HCT116 (cell line): ENCODE data around the gene GRID2. TPM values are rescaled to one million over a fixed set of nuclear protein-coding genes. Genes with fewer than 3 reads are reported as not detected.

Experiments used
- ATAC-seq: fragments of 200-7000 bp; cut with Tn5 transposase; 2 replicates; pipeline ENCODE4 v1.9.1; 2020; ENCODE audit warnings: mild to moderate bottlenecking, moderate library complexity
- BruUV-seq: library from RNA; stranded (reverse); fragments of 400-500 nt; replicated peaks from 2 replicates; lab custom pipeline; 2021; lab: Mats Ljungman, UMichigan
- CTCF ChIA-PET: fragments of 300-600 bp; sonication (Branson Sonifier 250); formaldehyde crosslinking; loops from one replicate; lab custom pipeline; 2021; ENCODE audit warnings: antibody characterized with exemption; lab: Charles Lee
- POLR2A ChIA-PET: fragments of 300-600, 350-600 bp; sonication (Branson Sonifier 250); formaldehyde crosslinking; loops from one replicate; lab custom pipeline; 2021; ENCODE audit warnings: antibody characterized with exemption; lab: Charles Lee
- RAD21 ChIA-PET, 2 experiments: fragments of 300-600 bp; sonication (Branson Sonifier 250); formaldehyde crosslinking; loops; one replicate each; lab custom pipeline; 2023; ENCODE audit warnings: low total read pairs in 2 of 2; ENCODE audit not compliant: uncharacterized antibody in 2 of 2, unreplicated experiment in 2 of 2, low non-redundant PET in 1 of 2; lab: Charles Lee
- DNase-seq: peaks from one replicate; pipeline ENCODE4 v3.0.0-alpha.2; 2010; ENCODE audit warnings: low read depth, low spot score
- H2AFZ ChIP-seq: fragments of 200-600 bp; shearing (Covaris generic), sonication (generic); 2 replicates; pipeline ENCODE4 v1.6.1; 2017; ENCODE audit warnings: low read depth, mixed run types, mixed read lengths, antibody characterized with exemption, low read length; ENCODE audit not compliant: poor library complexity, severe bottlenecking
- H3K27ac ChIP-seq: 2 replicates; pipeline ENCODE4 v1.5.1; 2012; ENCODE audit warnings: low read depth, low read length
- H3K27me3 ChIP-seq: fragments of 200-600 bp; sonication (generic); 2 replicates; pipeline ENCODE4 v1.6.1; 2016; ENCODE audit warnings: mixed run types, low read length, mixed read lengths; ENCODE audit not compliant: insufficient read depth
- H3K36me3 ChIP-seq, 2 experiments: fragments of 200-500 bp in 1 of 2; fragments of 200-600 bp in 1 of 2; sonication (Bioruptor generic) in 1 of 2; sonication (generic) in 1 of 2; 2 replicates each; pipeline versions ENCODE4 v1.5.1 to v1.6.1; 2014 to 2016; ENCODE audit warnings: low read length in 2 of 2, inconsistent platforms in 1 of 2, mixed read lengths in 1 of 2, mixed run types in 1 of 2; ENCODE audit not compliant: insufficient read depth in 2 of 2, control insufficient read depth in 1 of 2
- H3K4me1 ChIP-seq, 2 experiments: fragments of 200-600 bp in 1 of 2; sonication (generic) in 1 of 2; 2 replicates each; pipeline versions ENCODE4 v1.5.1 to v1.6.1; 2012 to 2017; ENCODE audit warnings: low read length in 2 of 2, inconsistent platforms in 1 of 2, mild to moderate bottlenecking in 1 of 2, mixed read lengths in 1 of 2, mixed run types in 1 of 2, moderate library complexity in 1 of 2; ENCODE audit not compliant: insufficient read depth in 2 of 2, control insufficient read depth in 1 of 2
- H3K4me2 ChIP-seq: fragments of 200-600 bp; sonication (generic); 2 replicates; pipeline ENCODE4 v1.6.1; 2017; ENCODE audit warnings: mixed run types, low read length, mixed read lengths
- H3K4me3 ChIP-seq, 2 experiments: fragments of 200-600 bp in 1 of 2; sonication (generic) in 1 of 2; replicated peaks in 1 of 2; 2 replicates each; pipeline ENCODE4 v1.5.1; 2011 to 2016; ENCODE audit warnings: low read length in 2 of 2, control low read depth in 1 of 2, low read depth in 1 of 2, mild to moderate bottlenecking in 1 of 2, mixed read lengths in 1 of 2, mixed run types in 1 of 2
- H3K79me2 ChIP-seq: fragments of 200-600 bp; sonication (generic); 2 replicates; pipeline ENCODE4 v1.6.1; 2017; ENCODE audit warnings: mild to moderate bottlenecking, mixed run types, low read length, moderate library complexity, mixed read lengths; ENCODE audit not compliant: insufficient read depth
- H3K9ac ChIP-seq: fragments of 200-600 bp; sonication (generic); 2 replicates; pipeline ENCODE4 v1.6.1; 2016; ENCODE audit warnings: low read length, mixed read lengths
- H3K9me2 ChIP-seq: fragments of 200-600 bp; sonication (generic), shearing (Covaris generic); 2 replicates; pipeline ENCODE4 v1.6.1; 2017; ENCODE audit warnings: mixed run types, mild to moderate bottlenecking, moderate library complexity; ENCODE audit not compliant: insufficient read depth
- H3K9me3 ChIP-seq, 2 experiments: fragments of 200-500 bp in 1 of 2; fragments of 200-600 bp in 1 of 2; sonication (Bioruptor generic) in 1 of 2; sonication (generic) in 1 of 2; 2 replicates each; pipeline ENCODE4 v1.6.1; 2014 to 2017; ENCODE audit warnings: low read length in 2 of 2, mixed read lengths in 2 of 2, inconsistent platforms in 1 of 2, low read depth in 1 of 2, mild to moderate bottlenecking in 1 of 2, mixed run types in 1 of 2, moderate library complexity in 1 of 2; ENCODE audit not compliant: control insufficient read depth in 1 of 2, insufficient read depth in 1 of 2
- H4K20me1 ChIP-seq: fragments of 200-600 bp; sonication (generic), shearing (Covaris generic); 2 replicates; pipeline ENCODE4 v1.6.1; 2017; ENCODE audit warnings: mixed run types, mild to moderate bottlenecking, moderate library complexity; ENCODE audit not compliant: insufficient read depth
- EZH2phosphoT487 ChIP-seq: fragments of 200-600 bp; IDR thresholded peaks from 2 replicates; pipeline ENCODE4 v1.6.1; 2018; ENCODE audit warnings: antibody characterized with exemption, borderline replicate concordance
- JUND ChIP-seq: IDR thresholded peaks from 2 replicates; pipeline ENCODE4 v1.6.1; 2012
- POLR2A ChIP-seq: IDR thresholded peaks from 2 replicates; pipeline ENCODE4 v1.7.0; 2011; ENCODE audit warnings: borderline replicate concordance; ENCODE audit not compliant: insufficient read depth, insufficient read length; ENCODE audit errors: extremely low read depth
- RAD21 ChIP-seq: IDR thresholded peaks from 2 replicates; pipeline ENCODE4 v1.6.1; 2012; ENCODE audit warnings: low read depth, mild to moderate bottlenecking
- TCF7L2 ChIP-seq: IDR thresholded peaks from 2 replicates; pipeline ENCODE4 v1.7.0; 2011; ENCODE audit warnings: borderline replicate concordance, inconsistent platforms; ENCODE audit not compliant: insufficient read depth, insufficient read length; ENCODE audit errors: extremely low read depth
- intact Hi-C: fragments of 100-400 bp; cut with micrococcal nuclease; formaldehyde crosslinking; loops from 2 replicates; pipeline ENCODE4 v1.10.0; 2022
- total RNA-seq: library from RNA; stranded (reverse); gene quantifications from one replicate; pipeline ENCODE4 v1.2.1, GENCODE V29; 2021; ENCODE audit not compliant: unreplicated experiment
- TF ChIP-seq, protein P1 (sequence below): IDR thresholded peaks from 2 replicates; pipeline ENCODE4 v1.6.1; 2011; ENCODE audit warnings: mild to moderate bottlenecking, low read length, moderate library complexity; ENCODE audit not compliant: insufficient replicate concordance; ENCODE audit errors: extremely low read depth
- TF ChIP-seq, protein P2 (sequence below): IDR thresholded peaks from 2 replicates; pipeline ENCODE4 v1.6.1; 2012
- TF ChIP-seq, protein P3 (sequence below), 3 experiments: fragments of 200-600 bp in 1 of 3; sonication (generic) in 1 of 3; IDR thresholded peaks in 2 of 3; conservative IDR thresholded peaks in 1 of 3; 2 replicates each; pipeline ENCODE4 v1.5.1; 2012 to 2017; ENCODE audit warnings: low read depth in 2 of 3, low read length in 2 of 3, antibody characterized with exemption in 1 of 3, borderline replicate concordance in 1 of 3, control low read depth in 1 of 3, mild to moderate bottlenecking in 1 of 3, mixed read lengths in 1 of 3, mixed run types in 1 of 3, moderate library complexity in 1 of 3; ENCODE audit not compliant: insufficient read depth in 1 of 3

The GRID2 gene
- total RNA-seq, 1 experiment from 2014 or later, result not detected

DNA sequence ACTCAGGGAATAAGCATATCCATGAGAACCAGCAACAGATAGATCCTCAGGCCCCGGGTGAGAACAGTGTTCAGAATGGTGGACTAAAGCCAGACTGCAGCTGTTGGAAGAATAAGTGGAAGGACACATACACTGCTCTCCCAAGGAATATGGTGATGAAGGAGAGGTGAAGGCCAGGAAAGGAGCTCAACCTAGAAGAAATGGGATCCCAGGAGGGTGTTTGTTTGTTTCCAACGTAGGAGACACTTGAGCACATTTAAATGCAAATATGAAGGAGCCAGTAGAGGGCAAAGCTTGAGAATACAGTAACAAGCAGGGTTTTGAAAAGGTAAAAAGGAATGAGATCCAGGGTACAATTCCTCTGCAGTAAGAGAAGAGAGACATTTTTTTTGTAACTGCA lies 1482.4 kb downstream of the GRID2 start (continued):
- TF ChIP-seq, protein P1, sequence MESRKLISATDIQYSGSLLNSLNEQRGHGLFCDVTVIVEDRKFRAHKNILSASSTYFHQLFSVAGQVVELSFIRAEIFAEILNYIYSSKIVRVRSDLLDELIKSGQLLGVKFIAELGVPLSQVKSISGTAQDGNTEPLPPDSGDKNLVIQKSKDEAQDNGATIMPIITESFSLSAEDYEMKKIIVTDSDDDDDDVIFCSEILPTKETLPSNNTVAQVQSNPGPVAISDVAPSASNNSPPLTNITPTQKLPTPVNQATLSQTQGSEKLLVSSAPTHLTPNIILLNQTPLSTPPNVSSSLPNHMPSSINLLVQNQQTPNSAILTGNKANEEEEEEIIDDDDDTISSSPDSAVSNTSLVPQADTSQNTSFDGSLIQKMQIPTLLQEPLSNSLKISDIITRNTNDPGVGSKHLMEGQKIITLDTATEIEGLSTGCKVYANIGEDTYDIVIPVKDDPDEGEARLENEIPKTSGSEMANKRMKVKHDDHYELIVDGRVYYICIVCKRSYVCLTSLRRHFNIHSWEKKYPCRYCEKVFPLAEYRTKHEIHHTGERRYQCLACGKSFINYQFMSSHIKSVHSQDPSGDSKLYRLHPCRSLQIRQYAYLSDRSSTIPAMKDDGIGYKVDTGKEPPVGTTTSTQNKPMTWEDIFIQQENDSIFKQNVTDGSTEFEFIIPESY, result no peak

DNA sequence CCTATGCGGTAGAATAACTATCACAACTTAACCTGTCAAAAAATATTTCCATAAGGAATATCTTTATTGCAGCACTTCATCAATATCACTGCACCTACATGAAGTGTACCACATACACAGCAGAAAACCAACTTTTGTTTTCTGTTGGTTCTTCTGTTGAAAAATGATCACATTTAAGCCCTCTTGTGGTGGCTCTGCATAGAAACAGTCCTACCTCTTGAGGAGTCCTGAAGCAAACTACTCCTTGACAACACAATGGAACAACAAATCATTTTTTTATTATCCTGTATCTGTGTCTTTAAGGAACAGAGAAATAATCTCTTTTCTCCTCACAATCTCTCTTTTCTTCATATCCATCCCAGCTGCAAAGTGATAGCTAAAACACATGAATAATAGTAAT lies 1484.9 kb downstream of the GRID2 start:
- peak; percentile 85 for ATAC-seq
- RAD21 ChIA-PET, result no interaction called here
- POLR2A ChIA-PET, result no interaction called here

More for the DNA sequence above, 1484.9 kb downstream of the GRID2 start:
- CTCF ChIA-PET, result no interaction called here
- H3K79me2 ChIP-seq, result no peaks in the 10 kb centered on the region
- no peaks in the 10 kb centered on the region for H3K27me3 ChIP-seq
- H2AFZ ChIP-seq, result peak overlapping the region; percentile 73
- BruUV-seq, result no TSS peak
- no peak overlapping the region for H3K4me2 ChIP-seq
- H3K27ac ChIP-seq, result no peak overlapping the region
- no peak overlapping the region for H3K4me3 ChIP-seq
- H3K36me3 ChIP-seq, result no peaks in the 10 kb centered on the region
- no peak overlapping the region for H3K9ac ChIP-seq
- TF ChIP-seq, protein P2, sequence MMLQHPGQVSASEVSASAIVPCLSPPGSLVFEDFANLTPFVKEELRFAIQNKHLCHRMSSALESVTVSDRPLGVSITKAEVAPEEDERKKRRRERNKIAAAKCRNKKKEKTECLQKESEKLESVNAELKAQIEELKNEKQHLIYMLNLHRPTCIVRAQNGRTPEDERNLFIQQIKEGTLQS, result no peak
- TF ChIP-seq TCF7L2, result no peak
- TF ChIP-seq RAD21, result peak; percentile 36; the same call in 1 of the 2 replicates
- no peak for TF ChIP-seq POLR2A
- TF ChIP-seq, protein P3, sequence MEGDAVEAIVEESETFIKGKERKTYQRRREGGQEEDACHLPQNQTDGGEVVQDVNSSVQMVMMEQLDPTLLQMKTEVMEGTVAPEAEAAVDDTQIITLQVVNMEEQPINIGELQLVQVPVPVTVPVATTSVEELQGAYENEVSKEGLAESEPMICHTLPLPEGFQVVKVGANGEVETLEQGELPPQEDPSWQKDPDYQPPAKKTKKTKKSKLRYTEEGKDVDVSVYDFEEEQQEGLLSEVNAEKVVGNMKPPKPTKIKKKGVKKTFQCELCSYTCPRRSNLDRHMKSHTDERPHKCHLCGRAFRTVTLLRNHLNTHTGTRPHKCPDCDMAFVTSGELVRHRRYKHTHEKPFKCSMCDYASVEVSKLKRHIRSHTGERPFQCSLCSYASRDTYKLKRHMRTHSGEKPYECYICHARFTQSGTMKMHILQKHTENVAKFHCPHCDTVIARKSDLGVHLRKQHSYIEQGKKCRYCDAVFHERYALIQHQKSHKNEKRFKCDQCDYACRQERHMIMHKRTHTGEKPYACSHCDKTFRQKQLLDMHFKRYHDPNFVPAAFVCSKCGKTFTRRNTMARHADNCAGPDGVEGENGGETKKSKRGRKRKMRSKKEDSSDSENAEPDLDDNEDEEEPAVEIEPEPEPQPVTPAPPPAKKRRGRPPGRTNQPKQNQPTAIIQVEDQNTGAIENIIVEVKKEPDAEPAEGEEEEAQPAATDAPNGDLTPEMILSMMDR (IDR thresholded peaks at IDR 0.05 in 2 of 3, conservative IDR thresholded peaks at IDR 0.05 in 1 of 3; ENCODE audit: borderline replicate concordance in 1 of 3, insufficient read depth in 1 of 3, low read depth in 2 of 3, low read length in 2 of 3), result peak; percentile 38 to 67 (median 56); a peak in 5 of 6 replicates
- TF ChIP-seq JUND, result no peak
- TF ChIP-seq EZH2phosphoT487, result no peak
- TF ChIP-seq, all 23 proteins: peak for 2
- Histone ChIP-seq H3K9me3 (no peaks in the 10 kb centered on the region), H3K9me2 (no peaks in the 10 kb centered on the region), H3K4me1 (no peaks in the 10 kb centered on the region), H4K20me1 (no peaks in the 10 kb centered on the region)
- intact Hi-C loops, result loop anchor here (1.0 kb wide), 1 partner anchor 78 kb away; no protein-coding TSS in a partner anchor
- peak; percentile 43 for DNase-seq
